Astrocyte of the hippocampus (primary cell): Measurements from ENCODE around the gene PCSK4.

ENCODE experiments used
- DNase-seq: peaks from one replicate; pipeline ENCODE4 v3.0.0; 2011; ENCODE audit warnings: low read depth, low spot score

PCSK4 gene

GRCh38 chr19:1471010-1471514 lies 19.1 kb downstream of the PCSK4 start:
- DNase-seq, result no peak

GRCh38 chr19:1470305-1471009 lies 19.7 kb downstream of the PCSK4 start:
- DNase-seq, result peak; percentile 57

- no peak for DNase-seq
Observed at GRCh38 chr19:1470055-1470304, 20.2 kb downstream of the PCSK4 start.

GRCh38 chr19:1469255-1470054 lies 20.7 kb downstream of the PCSK4 start:
- no peak for DNase-seq

GRCh38 chr19:1468821-1469254 lies 21.3 kb downstream of the PCSK4 start:
- DNase-seq, result no peak

GRCh38 chr19:1468274-1468820 lies 21.8 kb downstream of the PCSK4 start:
- DNase-seq, result no peak

- no peak for DNase-seq
Observed at GRCh38 chr19:1467490-1468273, 22.5 kb downstream of the PCSK4 start.

- DNase-seq, result no peak
Observed at GRCh38 chr19:1467215-1467489, 23.0 kb downstream of the PCSK4 start.

GRCh38 chr19:1466461-1467214 lies 23.5 kb downstream of the PCSK4 start:
- DNase-seq, result no peak

GRCh38 chr19:1466018-1466460 lies 24.1 kb downstream of the PCSK4 start:
- DNase-seq, result no peak

- no peak for DNase-seq
Observed at GRCh38 chr19:1465191-1466016, 24.7 kb downstream of the PCSK4 start.

- no peak for DNase-seq
Observed at GRCh38 chr19:1461862-1462261, 28.3 kb downstream of the PCSK4 start.

GRCh38 chr19:1460033-1460995 lies 29.8 kb downstream of the PCSK4 start:
- no peak for DNase-seq

- DNase-seq, result no peak
Observed at GRCh38 chr19:1459479-1459878, 30.7 kb downstream of the PCSK4 start.

- DNase-seq, result no peak
Observed at GRCh38 chr19:1457892-1458291, 32.3 kb downstream of the PCSK4 start.

GRCh38 chr19:1457031-1457739 lies 33.0 kb downstream of the PCSK4 start:
- DNase-seq, result no peak

GRCh38 chr19:1456121-1456900 lies 33.8 kb downstream of the PCSK4 start:
- no peak for DNase-seq
